NCI-H345 treated with DMSO at 0.1 percent for 48 hours (cell line): ENCODE measurements around the gene ORAI3.

ENCODE experiments used
- DNase-seq: peaks from one replicate; lab custom pipeline; 2025; ENCODE audit not compliant: unreplicated experiment; lab: John Stamatoyannopoulos, UW

Gene ORAI3

GRCh38 chr16:30966033-30966619 is 17.3 kb downstream of the ORAI3 start:
- no peak for DNase-seq

- DNase-seq = no peak
Observed at GRCh38 chr16:30967795-30968194, 18.9 kb downstream of the ORAI3 start.

GRCh38 chr16:30969246-30969842 is 20.5 kb downstream of the ORAI3 start:
- no peak for DNase-seq

- no peak for DNase-seq
Observed at GRCh38 chr16:30971298-30971697, 22.4 kb downstream of the ORAI3 start.

DNA sequence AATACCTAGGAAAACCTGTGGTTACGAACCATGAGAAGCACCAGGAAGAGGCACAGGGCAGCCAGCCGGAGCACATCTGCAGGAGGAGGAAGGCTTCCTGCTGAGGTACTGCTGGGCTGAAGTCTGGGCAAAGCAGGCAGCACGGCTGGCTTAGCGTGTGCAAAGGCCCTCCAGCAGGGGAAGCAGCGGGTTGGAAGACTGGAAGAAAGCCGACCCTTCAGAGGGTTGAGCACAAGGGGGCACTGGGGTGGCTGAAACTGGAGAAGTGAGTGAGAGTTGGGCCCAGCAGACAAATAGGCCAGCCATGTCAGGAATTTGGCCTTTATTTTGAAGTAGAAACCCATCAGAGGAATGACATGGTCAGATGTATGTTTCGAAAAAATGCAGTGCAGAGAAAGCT is 24.0 kb downstream of the ORAI3 start:
- DNase-seq = no peak

DNA sequence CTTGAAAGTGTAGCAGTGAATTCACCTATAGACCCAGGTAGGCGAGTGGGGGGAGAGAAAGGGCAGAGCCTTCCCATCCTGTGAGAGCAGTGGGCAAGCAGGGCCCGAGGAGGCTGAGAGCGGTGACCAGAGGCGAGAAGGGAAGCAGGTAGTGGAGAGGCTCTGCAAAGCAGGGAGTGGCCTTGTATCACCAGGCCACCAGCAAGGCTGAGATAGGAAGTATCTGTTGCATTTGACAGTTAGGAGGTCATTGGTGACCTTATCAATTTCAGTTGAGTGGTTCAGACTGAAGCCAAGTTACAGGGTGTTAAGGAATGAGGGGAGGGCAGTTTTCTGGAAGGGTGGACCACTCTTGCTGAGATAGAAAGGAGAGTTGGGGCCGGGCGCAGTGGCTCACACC is 25.5 kb downstream of the ORAI3 start:
- no peak for DNase-seq

DNA sequence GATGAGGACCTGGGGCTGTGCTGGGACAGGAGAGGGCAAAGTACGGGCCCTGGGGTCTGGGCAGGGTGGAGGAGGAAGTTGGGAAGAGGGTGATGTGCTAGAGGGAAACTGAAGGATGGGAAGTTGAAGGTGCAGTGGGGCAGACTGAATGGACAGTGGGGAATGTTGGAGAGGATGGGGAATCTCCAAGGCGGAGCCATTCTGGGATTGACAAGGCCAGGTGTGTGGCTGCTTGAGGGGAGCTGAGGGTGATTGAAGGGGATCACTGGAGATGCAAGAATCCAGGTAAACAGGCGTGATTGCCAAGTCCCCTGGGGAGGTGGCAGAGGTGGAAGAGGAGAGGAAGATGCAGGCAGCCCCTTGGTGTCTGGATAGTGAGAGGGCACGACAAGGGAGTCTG is 27.6 kb downstream of the ORAI3 start:
- no peak for DNase-seq

DNA sequence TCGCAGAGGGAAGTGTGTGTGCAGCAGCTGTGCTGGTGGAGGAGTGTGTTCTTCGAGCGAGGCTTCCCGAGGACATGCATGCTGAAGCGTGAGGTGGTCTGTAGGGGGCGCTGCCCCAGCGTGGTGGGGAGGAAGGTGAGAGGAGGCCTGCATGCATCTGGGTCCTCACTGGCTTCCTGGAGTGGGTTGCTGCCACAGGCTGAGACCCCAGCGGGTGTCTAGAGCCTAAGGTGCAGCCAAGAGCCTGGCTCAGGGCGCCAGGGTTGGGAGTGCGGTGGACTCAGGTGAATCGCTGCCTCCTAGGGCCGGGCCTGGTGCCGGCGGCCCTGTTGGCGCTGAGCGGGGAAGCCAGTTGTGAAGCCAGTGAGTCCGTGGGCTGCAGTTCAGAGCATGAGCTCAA is 28.6 kb downstream of the ORAI3 start:
- DNase-seq = no peak

DNA sequence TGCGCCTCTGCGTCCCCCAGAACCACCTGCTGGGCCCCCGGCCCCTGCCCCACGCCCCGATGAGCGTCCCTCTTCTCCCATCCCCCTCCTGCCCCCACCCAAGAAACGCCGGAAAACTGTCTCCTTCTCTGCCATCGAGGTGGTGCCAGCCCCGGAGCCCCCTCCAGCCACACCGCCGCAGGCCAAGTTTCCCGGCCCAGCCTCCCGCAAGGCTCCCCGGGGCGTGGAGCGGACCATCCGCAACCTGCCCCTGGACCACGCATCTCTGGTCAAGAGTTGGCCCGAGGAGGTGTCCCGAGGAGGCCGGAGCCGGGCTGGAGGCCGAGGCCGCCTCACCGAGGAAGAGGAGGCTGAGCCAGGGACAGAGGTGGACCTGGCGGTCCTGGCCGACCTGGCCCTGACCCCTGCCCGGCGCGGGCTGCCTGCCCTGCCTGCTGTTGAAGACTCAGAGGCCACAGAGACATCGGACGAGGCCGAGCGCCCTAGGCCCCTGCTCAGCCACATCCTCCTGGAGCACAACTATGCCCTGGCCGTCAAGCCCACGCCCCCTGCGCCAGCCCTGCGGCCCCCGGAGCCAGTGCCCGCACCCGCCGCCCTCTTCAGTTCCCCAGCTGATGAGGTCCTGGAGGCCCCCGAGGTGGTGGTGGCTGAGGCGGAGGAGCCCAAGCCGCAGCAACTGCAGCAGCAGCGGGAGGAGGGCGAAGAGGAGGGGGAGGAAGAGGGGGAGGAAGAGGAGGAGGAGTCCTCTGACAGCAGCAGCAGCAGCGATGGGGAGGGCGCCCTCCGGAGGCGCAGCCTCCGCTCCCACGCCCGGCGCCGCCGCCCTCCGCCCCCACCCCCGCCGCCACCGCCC is 30.5 kb downstream of the ORAI3 start:
- DNase-seq = no peak

DNA sequence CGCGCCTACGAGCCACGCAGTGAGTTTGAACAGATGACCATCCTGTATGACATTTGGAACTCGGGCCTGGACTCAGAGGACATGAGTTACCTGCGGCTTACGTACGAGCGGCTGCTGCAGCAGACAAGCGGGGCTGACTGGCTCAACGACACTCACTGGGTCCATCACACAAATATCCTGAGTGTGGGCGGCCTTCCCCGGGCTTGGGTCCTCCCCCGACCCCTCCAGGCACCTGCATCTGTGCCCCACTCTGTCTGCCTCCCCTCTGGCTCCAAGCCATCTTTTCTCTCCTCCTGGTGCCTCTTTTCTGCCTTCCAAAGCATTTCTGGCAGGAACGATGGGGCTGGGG is 31.1 kb downstream of the ORAI3 start:
- DNase-seq = no peak

- no peak for DNase-seq
Observed at GRCh38 chr16:30980434-30980833, 31.6 kb downstream of the ORAI3 start.

GRCh38 chr16:30980959-30981358 is 32.1 kb downstream of the ORAI3 start:
- no peak for DNase-seq

GRCh38 chr16:30982548-30983288 is 33.9 kb downstream of the ORAI3 start:
- no peak for DNase-seq

DNA sequence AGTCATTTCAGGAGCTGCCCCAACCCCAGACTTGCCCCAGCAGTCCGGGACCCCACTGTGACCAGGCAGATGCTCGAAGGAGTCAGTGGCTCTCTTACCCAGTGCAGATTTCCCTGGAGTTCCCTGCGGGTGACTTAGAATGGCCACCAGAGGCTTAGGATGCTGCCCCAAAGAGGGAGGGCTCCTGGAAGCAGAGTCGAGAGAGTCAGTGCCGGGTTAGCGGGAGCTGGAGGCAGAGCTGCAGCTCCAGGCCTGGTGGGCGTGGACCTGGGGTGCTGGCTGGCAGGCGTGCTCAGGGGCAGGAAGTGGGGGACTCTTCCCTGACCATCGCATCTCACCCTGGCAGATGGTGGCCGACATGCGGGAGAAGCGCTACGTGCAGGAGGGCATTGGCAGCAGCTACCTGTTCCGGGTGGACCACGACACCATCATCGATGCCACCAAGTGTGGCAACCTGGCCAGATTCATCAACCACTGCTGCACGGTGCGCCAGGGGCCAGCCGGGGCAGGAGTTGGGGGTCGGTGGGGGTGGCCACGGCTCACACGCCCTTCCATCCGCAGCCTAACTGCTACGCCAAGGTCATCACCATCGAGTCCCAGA is 34.5 kb downstream of the ORAI3 start:
- DNase-seq = no peak

DNA sequence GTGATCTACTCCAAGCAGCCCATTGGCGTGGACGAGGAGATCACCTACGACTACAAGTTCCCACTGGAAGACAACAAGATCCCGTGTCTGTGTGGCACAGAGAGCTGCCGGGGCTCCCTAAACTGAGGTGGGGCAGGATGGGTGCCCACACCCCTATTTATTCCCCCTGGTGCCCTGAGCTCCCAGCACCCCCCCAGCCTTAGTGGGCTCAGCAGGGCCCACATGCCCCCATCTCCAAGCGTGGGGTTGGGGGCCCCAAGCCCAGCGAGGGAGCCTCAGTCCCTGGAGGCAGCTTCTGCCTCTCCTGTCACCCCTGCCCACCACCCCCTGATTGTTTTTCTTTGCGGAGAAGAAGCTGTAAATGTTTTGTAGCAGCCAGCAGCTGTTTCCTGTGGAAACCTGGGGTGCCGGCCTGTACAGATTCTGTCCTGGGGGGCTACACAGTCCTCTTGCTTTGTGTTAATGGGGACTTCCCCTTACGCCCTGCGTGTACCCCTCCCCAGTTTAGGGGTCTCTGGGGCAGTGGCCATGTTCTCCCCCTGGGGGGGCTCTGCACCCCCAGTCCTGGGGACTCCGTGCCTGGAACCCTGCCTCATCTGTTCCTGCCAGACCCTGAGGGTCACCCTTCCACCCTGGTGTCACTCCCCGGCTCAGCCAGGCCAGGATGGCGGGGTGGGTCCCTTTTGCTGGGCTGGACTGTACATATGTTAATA is 35.2 kb downstream of the ORAI3 start:
- no peak for DNase-seq

GRCh38 chr16:30984669-30985400 is 36.0 kb downstream of the ORAI3 start, which contains the start of gene HSD3B7:
HSD3B7 (plus strand) TSS chr16:30985207; CDS start chr16:30985659, 452 bp downstream.
- DNase-seq = peak; percentile 68

GRCh38 chr16:30985401-30986128 is 36.7 kb downstream of the ORAI3 start:
- DNase-seq = peak; percentile 85

DNA sequence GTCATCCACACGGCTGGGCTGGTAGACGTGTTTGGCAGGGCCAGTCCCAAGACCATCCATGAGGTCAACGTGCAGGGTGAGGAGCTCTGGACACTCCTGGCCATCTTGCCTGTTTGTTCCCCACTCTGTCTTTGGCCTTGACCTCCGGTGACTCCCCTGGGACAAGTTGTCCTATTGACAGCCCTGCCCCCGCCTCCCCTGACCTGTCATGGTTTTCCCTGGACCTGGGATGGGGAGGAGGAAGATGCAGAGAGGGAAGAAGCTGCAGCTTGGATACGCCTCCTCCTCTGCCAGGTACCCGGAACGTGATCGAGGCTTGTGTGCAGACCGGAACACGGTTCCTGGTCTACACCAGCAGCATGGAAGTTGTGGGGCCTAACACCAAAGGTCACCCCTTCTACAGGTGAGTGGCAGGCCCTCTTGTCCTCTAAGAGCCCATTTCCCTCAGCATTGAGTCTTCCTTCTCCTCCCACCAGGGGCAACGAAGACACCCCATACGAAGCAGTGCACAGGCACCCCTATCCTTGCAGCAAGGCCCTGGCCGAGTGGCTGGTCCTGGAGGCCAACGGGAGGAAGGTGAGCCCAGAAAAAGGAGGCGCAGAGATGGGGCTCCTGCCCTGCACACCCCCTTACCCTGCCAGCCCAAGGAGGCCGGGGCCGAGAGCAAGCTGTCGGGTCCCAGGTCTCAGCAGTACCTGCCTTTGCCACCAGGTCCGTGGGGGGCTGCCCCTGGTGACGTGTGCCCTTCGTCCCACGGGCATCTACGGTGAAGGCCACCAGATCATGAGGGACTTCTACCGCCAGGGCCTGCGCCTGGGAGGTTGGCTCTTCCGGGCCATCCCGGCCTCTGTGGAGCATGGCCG is 37.5 kb downstream of the ORAI3 start:
- no peak for DNase-seq
